K562 (cell line): ENCODE results near the gene IGFBP7. TPM values are rescaled to one million over a fixed set of nuclear protein-coding genes. Genes with fewer than 3 reads are reported as not detected.

ENCODE experiments used
- ATAC-seq: fragments of 200-7000 bp; cut with Tn5 transposase; 3 replicates; pipeline ENCODE4 v1.9.1; 2020; ENCODE audit warnings: moderate library complexity
- BruUV-seq: library from RNA; stranded (reverse); fragments of 400-500 nt; replicated peaks from 2 replicates; lab custom pipeline; 2021; lab: Mats Ljungman, UMichigan
- CTCF ChIA-PET: fragments of 300-600 bp; formaldehyde crosslinking; extraction: SDS; loops from one replicate; lab custom pipeline; 2021; ENCODE audit warnings: low intra/inter-chr PET ratio; lab: Yijun Ruan, JAX
- POLR2A ChIA-PET: fragments of 300-600, 350-650 bp; sonication (Branson Sonifier 250); formaldehyde crosslinking; extraction: SDS; loops from one replicate; lab custom pipeline; 2021; ENCODE audit warnings: antibody characterized with exemption, inconsistent platforms; lab: Yijun Ruan, JAX
- DNase-seq, 4 experiments: peaks; one replicate each; pipeline versions ENCODE4 v3.0.0 to v3.0.0-alpha.2; 2011 to 2018; ENCODE audit warnings: low spot score in 3 of 4, mixed read lengths in 3 of 4; ENCODE audit errors: extremely low read depth in 1 of 4
- FAIRE-seq: peaks from 2 replicates; lab custom pipeline; 2011; peaks lifted over from hg19 to GRCh38; lab: Jason Lieb, UNC
- H2AFZ ChIP-seq: 2 replicates; pipeline ENCODE4 v1.6.0; 2011; ENCODE audit warnings: low read depth, low read length, control low read depth, inconsistent platforms
- H3K27ac ChIP-seq: fragments of 200-600 bp; 3 replicates; pipeline ENCODE4 v1.8.0; 2011; ENCODE audit warnings: low read depth, mild to moderate bottlenecking, control low read depth, inconsistent platforms, low read length, moderate library complexity, mixed read lengths; ENCODE audit errors: extremely low read depth
- H3K27me3 ChIP-seq, 2 experiments: fragments of 300-600 bp in 1 of 2; 2 replicates in 1 of 2; 3 replicates in 1 of 2; pipeline versions ENCODE4 v1.6.0 to v1.8.0; 2011; ENCODE audit warnings: inconsistent platforms in 2 of 2, low read length in 2 of 2, mild to moderate bottlenecking in 1 of 2, mixed read lengths in 1 of 2, moderate library complexity in 1 of 2; ENCODE audit not compliant: control insufficient read depth in 2 of 2, insufficient read depth in 2 of 2
- H3K36me3 ChIP-seq: fragments of 300-600 bp; 3 replicates; pipeline ENCODE4 v1.8.0; 2011; ENCODE audit warnings: mild to moderate bottlenecking, low read length, inconsistent platforms; ENCODE audit not compliant: control insufficient read depth, insufficient read depth
- H3K4me1 ChIP-seq, 2 experiments: fragments of 200-600 bp in 1 of 2; replicated peaks in 1 of 2; 2 replicates in 1 of 2; 3 replicates in 1 of 2; pipeline versions ENCODE4 v1.5.1 to v1.8.0; 2011; ENCODE audit warnings: inconsistent platforms in 2 of 2, low read length in 2 of 2, mild to moderate bottlenecking in 1 of 2, mixed read lengths in 1 of 2, moderate library complexity in 1 of 2; ENCODE audit not compliant: control insufficient read depth in 2 of 2, insufficient read depth in 2 of 2
- H3K4me2 ChIP-seq: 2 replicates; pipeline ENCODE4 v1.6.1; 2011; ENCODE audit warnings: low read length, control low read depth, inconsistent platforms, mixed read lengths; ENCODE audit not compliant: insufficient read depth
- H3K4me3 ChIP-seq: fragments of 200-600 bp; sonication (generic), shearing (Covaris generic); 2 replicates; pipeline ENCODE4 v1.5.1; 2016; ENCODE audit warnings: control low read depth, inconsistent platforms
- H3K79me2 ChIP-seq: fragments of 200-600 bp; 3 replicates; pipeline ENCODE4 v1.8.0; 2011; ENCODE audit warnings: low read length, inconsistent platforms; ENCODE audit not compliant: control insufficient read depth, insufficient read depth
- H3K9ac ChIP-seq, 2 experiments: 2 replicates each; pipeline versions ENCODE4 v1.6.0 to v1.6.1; 2011; ENCODE audit warnings: low read depth in 2 of 2, low read length in 2 of 2, control low read depth in 1 of 2, inconsistent platforms in 1 of 2, mild to moderate bottlenecking in 1 of 2, mixed read lengths in 1 of 2; ENCODE audit not compliant: insufficient read depth in 1 of 2
- H3K9me1 ChIP-seq: one replicate; pipeline ENCODE4 v1.6.0; 2011; ENCODE audit warnings: inconsistent platforms, mild to moderate bottlenecking, low read length, moderate library complexity; ENCODE audit not compliant: control insufficient read depth, insufficient read depth
- H3K9me3 ChIP-seq: replicated peaks from 2 replicates; pipeline ENCODE4 v1.5.1; 2011; ENCODE audit warnings: low read depth, low read length, inconsistent platforms; ENCODE audit not compliant: control insufficient read depth, insufficient read depth
- H4K20me1 ChIP-seq: replicated peaks from 2 replicates; pipeline ENCODE4 v1.6.1; 2011; ENCODE audit warnings: low read length, inconsistent platforms, mixed read lengths; ENCODE audit not compliant: control insufficient read depth, insufficient read depth
- BCOR ChIP-seq: fragments of 450-650 bp; IDR thresholded peaks from 2 replicates; pipeline ENCODE4 v1.6.1; 2016
- CCAR2 ChIP-seq: fragments of 200-400 bp; formaldehyde crosslinking; IDR thresholded peaks from 2 replicates; pipeline ENCODE4 v1.6.1; 2017; ENCODE audit warnings: mild to moderate bottlenecking, low read depth, low read length
- ERF ChIP-seq: fragments of 450-650 bp; formaldehyde crosslinking; IDR thresholded peaks from 2 replicates; pipeline ENCODE4 v1.4.0; 2020; ENCODE audit warnings: mild to moderate bottlenecking, mixed read lengths
- FUS ChIP-seq: fragments of 200-400 bp; formaldehyde crosslinking; optimal IDR thresholded peaks from 2 replicates; pipeline ENCODE3; 2017; ENCODE audit warnings: low read depth, low read length
- HMG20B ChIP-seq: fragments of 250-450 bp; sonication (Bioruptor Pico); IDR thresholded peaks from 2 replicates; pipeline ENCODE4 v1.5.0; 2021; ENCODE audit warnings: mild to moderate bottlenecking
- NRF1 ChIP-seq, 2 experiments: fragments of 450-650 bp; IDR thresholded peaks in 1 of 2; conservative IDR thresholded peaks in 1 of 2; 2 replicates each; pipeline ENCODE4 v1.6.1; 2014; ENCODE audit warnings: mild to moderate bottlenecking in 2 of 2
- POLR2G ChIP-seq: fragments of 200-400 bp; formaldehyde crosslinking; IDR thresholded peaks from 2 replicates; pipeline ENCODE4 v1.6.1; 2017; ENCODE audit warnings: low read depth, mild to moderate bottlenecking, antibody characterized with exemption, low read length, moderate library complexity
- POLR2H ChIP-seq: IDR thresholded peaks from 2 replicates; pipeline ENCODE4 v1.6.1; 2016; ENCODE audit warnings: missing genetic modification characterization, low read depth, mild to moderate bottlenecking, control low read depth, missing compliant biosample characterization, moderate library complexity
- SRSF9 ChIP-seq: fragments of 200-400 bp; formaldehyde crosslinking; IDR thresholded peaks from 2 replicates; pipeline ENCODE4 v1.6.1; 2017; ENCODE audit warnings: low read depth, low read length, borderline replicate concordance
- TAL1 ChIP-seq: fragments of 450-650 bp; IDR thresholded peaks from 2 replicates; pipeline ENCODE4 v1.6.1; 2016; ENCODE audit warnings: mild to moderate bottlenecking
- TBL1XR1 ChIP-seq, 2 experiments: IDR thresholded peaks; 2 replicates each; pipeline ENCODE4 v1.6.1; 2012; ENCODE audit warnings: improper control_type of control experiment in 2 of 2, low read length in 2 of 2, mild to moderate bottlenecking in 1 of 2
- TBP ChIP-seq: optimal IDR thresholded peaks from 2 replicates; pipeline ENCODE3; 2011; ENCODE audit warnings: low read depth, low read length, improper control_type of control experiment
- TCF3 ChIP-seq: sonication (generic); formaldehyde crosslinking; IDR thresholded peaks from 2 replicates; pipeline ENCODE4 v1.4.0; 2020; ENCODE audit warnings: mild to moderate bottlenecking, missing genetic modification reagents
- ZBTB8A ChIP-seq: fragments of 450-650 bp; IDR thresholded peaks from 2 replicates; pipeline ENCODE4 v1.6.1; 2018; ENCODE audit warnings: mild to moderate bottlenecking, moderate library complexity; ENCODE audit not compliant: partially characterized antibody
- ZNF134 ChIP-seq: fragments of 250-450 bp; sonication (Bioruptor Pico); conservative IDR thresholded peaks from 2 replicates; pipeline ENCODE4 v1.4.0; 2020
- ZNF140 ChIP-seq: fragments of 250-450 bp; sonication (Bioruptor Pico); IDR thresholded peaks from 2 replicates; pipeline ENCODE4 v1.8.0; 2021; ENCODE audit warnings: moderate library complexity, mild to moderate bottlenecking, inconsistent platforms
- WGBS: fragments of 100-300 bp; shearing (Covaris generic); methylation state at CpG from one replicate; pipeline ENCODE4 v1.1.6; 2016; ENCODE audit warnings: low coverage, mixed read lengths; ENCODE audit not compliant: insufficient coverage; ENCODE audit errors: missing lambda C conversion rate; 5-methylcytosine and 5-hydroxymethylcytosine counted together
- in situ Hi-C: fragments of 300-500 bp; cut with MboI; formaldehyde crosslinking; loops from 4 replicates; pipeline ENCODE4 v1.15.0; 2018; ENCODE audit warnings: inconsistent platforms, mixed read lengths
- intact Hi-C: fragments of 100-400 bp; cut with micrococcal nuclease; formaldehyde crosslinking; loops from 2 replicates; pipeline ENCODE4 v1.14.2; 2022
- polyA plus RNA-seq, 8 experiments: library from polyadenylated mRNA; depleted of rRNA in 4 of 8; stranded (reverse) in 5 of 8; unstranded in 3 of 8; fragments of >200 nt; fragmentation: Nextera tagmentation in 2 of 8; fragmentation: Illumina TruSeq in 1 of 8; extraction: Ambion mirVana in 2 of 8; extraction: Trizol in 1 of 8; gene quantifications; 2 replicates each; pipeline versions ENCODE4 v1.2.1 to v1.2.3, GENCODE V29; 2011 to 2014; ENCODE audit warnings: inconsistent platforms in 1 of 8, missing spikeins in 1 of 8
- total RNA-seq, 7 experiments: library from RNA; depleted of rRNA in 6 of 7; stranded (reverse); fragments of >200 nt in 6 of 7; fragmentation: Illumina TruSeq in 2 of 7; extraction: Trizol in 2 of 7; gene quantifications; 2 replicates each; pipeline versions ENCODE4 v1.2.1 to v1.2.3, GENCODE V29; 2011 to 2021; ENCODE audit warnings: low replicate concordance in 1 of 7
- TF ChIP-seq, protein P1 (sequence below): sonication (generic); formaldehyde crosslinking; IDR thresholded peaks from 2 replicates; pipeline ENCODE4 v1.8.1; 2022; ENCODE audit warnings: missing genetic modification reagents

The IGFBP7 gene
- total and polyA plus RNA-seq, 9 of the 15 experiments (the other 6 are each of a cell fraction or from before 2014, with no cell fraction given), result 0.27 to 0.49 (median 0.29) TPM; not detected in 6

DNA sequence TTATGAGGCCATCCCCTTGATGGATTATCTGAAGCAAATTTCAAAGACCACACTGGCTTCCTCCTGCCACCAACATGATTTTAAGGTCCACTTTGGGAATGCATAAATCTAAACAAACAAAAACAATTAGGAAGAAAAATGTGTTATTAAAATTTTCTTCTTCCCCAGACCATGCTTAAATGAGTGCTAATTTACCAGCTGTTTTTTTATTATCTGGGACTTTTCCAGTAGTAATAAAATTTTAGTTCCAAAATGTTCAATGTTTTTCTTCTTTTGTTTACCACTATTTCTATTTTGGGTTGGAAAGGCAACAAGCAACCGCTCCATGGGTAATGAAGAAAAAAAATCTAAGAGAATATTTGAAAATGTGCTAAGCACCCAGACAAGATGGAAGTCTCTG lies 69.2 kb downstream of the IGFBP7 start:
- no peak overlapping the region for H3K4me2 ChIP-seq
- POLR2A ChIA-PET, result no interaction called here
- H3K27me3 ChIP-seq, result peaks cover 17 to 18% of the 10 kb centered on the region in 2 experiments
- DNase-seq (no peak), ATAC-seq (no peak), FAIRE-seq (no peak)
- no peaks in the 10 kb centered on the region for H3K9me1 ChIP-seq
- TF ChIP-seq ZNF140 (CRISPR knock-in tag), result no peak
- TF ChIP-seq ZBTB8A, result no peak
- no peaks in the 10 kb centered on the region for H4K20me1 ChIP-seq
- no peak overlapping the region for H2AFZ ChIP-seq
- BruUV-seq, result no TSS peak
- no peaks in the 10 kb centered on the region for H3K9me3 ChIP-seq
- H3K27ac ChIP-seq, result no peak overlapping the region
- no peaks in the 10 kb centered on the region for H3K4me1 ChIP-seq
- no peaks in the 10 kb centered on the region for H3K36me3 ChIP-seq
- CTCF ChIA-PET, result no interaction called here
- no peak overlapping the region for H3K4me3 ChIP-seq
- WGBS, result 6% methylated on average over 1 of the region's 1 CpG
- no peaks in the 10 kb centered on the region for H3K79me2 ChIP-seq
- in situ Hi-C loops, result no loop called here
- intact Hi-C loops, result no loop called here
- H3K9ac ChIP-seq, result no peak overlapping the region

DNA sequence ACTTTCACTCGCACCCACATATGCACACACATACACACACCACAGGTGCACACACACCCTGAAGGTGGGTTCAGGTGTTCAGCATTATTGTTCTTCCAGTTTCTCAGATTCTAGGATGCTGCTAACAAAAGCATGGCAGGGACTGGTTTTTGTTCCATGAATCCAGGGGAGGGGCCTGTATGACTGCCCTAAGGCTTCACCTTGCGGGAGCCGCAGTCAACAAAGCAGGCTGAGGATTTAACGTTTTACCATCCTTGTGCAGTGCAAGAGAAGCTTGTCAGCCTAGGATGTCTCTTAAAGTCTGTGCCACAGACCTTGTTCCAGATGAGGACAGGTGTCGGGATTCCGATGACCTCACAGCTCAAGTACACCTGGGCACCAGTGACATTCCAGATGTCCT lies 69.7 kb downstream of the IGFBP7 start:
- H3K4me2 ChIP-seq, result no peak overlapping the region
- BruUV-seq, result no TSS peak

More for the DNA sequence above, 69.7 kb downstream of the IGFBP7 start:
- no peak overlapping the region for H3K4me3 ChIP-seq
- no peaks in the 10 kb centered on the region for H3K9me3 ChIP-seq
- FAIRE-seq (no peak), DNase-seq (no peak), ATAC-seq (no peak)
- no peaks in the 10 kb centered on the region for H4K20me1 ChIP-seq
- 2% methylated on average over 6 of the region's 6 CpGs for WGBS
- intact Hi-C loops, result no loop called here
- POLR2A ChIA-PET, result no interaction called here
- H3K4me1 ChIP-seq, result no peaks in the 10 kb centered on the region
- no peaks in the 10 kb centered on the region for H3K79me2 ChIP-seq
- in situ Hi-C loops, result no loop called here
- H3K9ac ChIP-seq, result no peak overlapping the region
- peaks cover 17 to 18% of the 10 kb centered on the region in 2 experiments for H3K27me3 ChIP-seq
- no peaks in the 10 kb centered on the region for H3K9me1 ChIP-seq
- H2AFZ ChIP-seq, result no peak overlapping the region
- CTCF ChIA-PET, result no interaction called here
- no peaks in the 10 kb centered on the region for H3K36me3 ChIP-seq
- H3K27ac ChIP-seq, result no peak overlapping the region
- TF ChIP-seq HMG20B (CRISPR knock-in tag) (no peak), TBP (no peak), ERF (CRISPR knock-in tag) (no peak), SRSF9 (no peak), ZNF134 (no peak), TCF3 (CRISPR knock-in tag) (no peak), TBL1XR1 (IDR thresholded peaks at IDR 0.05; ENCODE audit: low read length in 2 of 2) (no peak), POLR2G (no peak), FUS (no peak), NRF1 (conservative IDR thresholded peaks at IDR 0.05 in 1 of 2, IDR thresholded peaks at IDR 0.05 in 1 of 2) (no peak), BCOR (no peak), POLR2H (no peak), TAL1 (no peak), CCAR2 (no peak)
- TF ChIP-seq, protein P1, sequence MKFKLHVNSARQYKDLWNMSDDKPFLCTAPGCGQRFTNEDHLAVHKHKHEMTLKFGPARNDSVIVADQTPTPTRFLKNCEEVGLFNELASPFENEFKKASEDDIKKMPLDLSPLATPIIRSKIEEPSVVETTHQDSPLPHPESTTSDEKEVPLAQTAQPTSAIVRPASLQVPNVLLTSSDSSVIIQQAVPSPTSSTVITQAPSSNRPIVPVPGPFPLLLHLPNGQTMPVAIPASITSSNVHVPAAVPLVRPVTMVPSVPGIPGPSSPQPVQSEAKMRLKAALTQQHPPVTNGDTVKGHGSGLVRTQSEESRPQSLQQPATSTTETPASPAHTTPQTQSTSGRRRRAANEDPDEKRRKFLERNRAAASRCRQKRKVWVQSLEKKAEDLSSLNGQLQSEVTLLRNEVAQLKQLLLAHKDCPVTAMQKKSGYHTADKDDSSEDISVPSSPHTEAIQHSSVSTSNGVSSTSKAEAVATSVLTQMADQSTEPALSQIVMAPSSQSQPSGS (CRISPR knock-in tag), result no peak
